SJCRH30 (cell line): ENCODE results near the gene NCL. TPM values are rescaled to one million over a fixed set of nuclear protein-coding genes. Genes with fewer than 3 reads are reported as not detected.
A peak's percentile ranks its signal among the peaks of the same experiment; 100 is the strongest.

Experiments used
- DNase-seq, 2 experiments: peaks; one replicate each; pipeline ENCODE4 v3.0.0-alpha.2; 2015 to 2020
- H3K27ac ChIP-seq: fragments of 250-450 bp; sonication (Bioruptor Pico); 2 replicates; pipeline ENCODE4 v1.5.1; 2020; ENCODE audit warnings: mild to moderate bottlenecking, moderate library complexity
- H3K27me3 ChIP-seq: fragments of 250-450 bp; sonication (Bioruptor Pico); 2 replicates; pipeline ENCODE4 v1.5.1; 2020; ENCODE audit warnings: mild to moderate bottlenecking, moderate library complexity
- H3K36me3 ChIP-seq: fragments of 250-450 bp; sonication (Bioruptor Pico); 2 replicates; pipeline ENCODE4 v1.5.1; 2020; ENCODE audit warnings: mild to moderate bottlenecking, moderate library complexity
- H3K4me1 ChIP-seq: fragments of 250-450 bp; sonication (Bioruptor Pico); 2 replicates; pipeline ENCODE4 v1.5.1; 2020; ENCODE audit warnings: mild to moderate bottlenecking, moderate library complexity
- H3K4me3 ChIP-seq: fragments of 250-450 bp; sonication (Bioruptor Pico); 2 replicates; pipeline ENCODE4 v1.5.1; 2020; ENCODE audit warnings: mild to moderate bottlenecking, moderate library complexity
- H3K9me3 ChIP-seq: fragments of 250-450 bp; sonication (Bioruptor Pico); replicated peaks from 2 replicates; pipeline ENCODE4 v1.5.1; 2020; ENCODE audit warnings: mild to moderate bottlenecking, moderate library complexity
- total RNA-seq: library from RNA; depleted of rRNA; stranded (reverse); fragments of >200 nt; shearing (Covaris generic); gene quantifications from 2 replicates; pipeline ENCODE4 v1.2.3, GENCODE V29; 2014

The NCL gene
- total RNA-seq, 1 experiment from 2014 or later, result 908 TPM

DNA sequence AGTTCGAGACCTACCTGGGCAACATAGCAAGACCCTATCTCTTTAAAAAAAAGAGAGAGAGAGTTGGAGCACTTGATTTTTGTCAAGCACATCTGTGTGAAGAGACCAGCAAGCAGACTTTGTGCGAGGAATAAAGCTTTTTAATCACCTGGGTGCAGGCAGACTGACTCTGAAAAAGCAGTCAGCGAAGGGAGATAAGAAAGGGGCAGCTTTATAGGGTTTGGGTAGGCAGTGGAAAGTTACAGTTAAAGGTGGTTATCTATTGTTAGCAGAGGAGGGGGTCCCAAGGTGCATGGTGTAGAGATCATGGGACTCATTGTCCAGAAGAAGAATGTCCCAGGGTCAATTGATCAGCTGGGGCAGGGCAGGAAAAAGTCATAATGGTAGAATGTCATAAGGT is 34.4 kb downstream of the NCL start:
- Histone ChIP-seq H3K4me1 (no peaks in the 10 kb centered on the region), H3K4me3 (no peak overlapping the region)

DNA sequence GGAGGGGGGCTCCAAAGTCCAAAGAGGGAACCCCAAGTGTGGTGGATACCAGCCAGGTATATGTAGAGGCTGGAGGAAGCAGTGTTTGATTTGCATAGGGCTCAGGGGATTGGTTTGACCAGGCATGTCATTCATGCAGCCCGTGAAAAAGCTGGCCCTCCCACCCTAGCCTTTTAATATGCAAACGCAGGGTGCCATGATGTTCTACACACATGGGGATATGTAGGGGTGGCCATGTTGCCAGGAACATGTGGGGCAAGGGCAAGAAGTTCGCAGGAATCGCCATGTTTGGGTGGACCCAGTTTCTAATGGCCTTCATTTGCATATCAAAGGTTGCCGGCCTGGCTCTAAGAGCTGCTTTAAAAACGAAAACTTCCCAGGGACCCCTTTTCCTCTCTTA is 35.1 kb downstream of the NCL start:
- Histone ChIP-seq H3K4me1 (no peaks in the 10 kb centered on the region), H3K27me3 (no peaks in the 10 kb centered on the region), H3K9me3 (peaks cover 8% of the 10 kb centered on the region; the same call in 1 of the 2 replicates), H3K27ac (no peak overlapping the region), H3K4me3 (no peak overlapping the region), H3K36me3 (no peaks in the 10 kb centered on the region)
- no peak for DNase-seq

More for the DNA sequence above, 34.4 kb downstream of the NCL start:
- no peak overlapping the region for H3K27ac ChIP-seq
- no peaks in the 10 kb centered on the region for H3K36me3 ChIP-seq
- no peak for DNase-seq
- no peaks in the 10 kb centered on the region for H3K27me3 ChIP-seq
- H3K9me3 ChIP-seq, result peaks cover 8% of the 10 kb centered on the region; the same call in 1 of the 2 replicates

DNA sequence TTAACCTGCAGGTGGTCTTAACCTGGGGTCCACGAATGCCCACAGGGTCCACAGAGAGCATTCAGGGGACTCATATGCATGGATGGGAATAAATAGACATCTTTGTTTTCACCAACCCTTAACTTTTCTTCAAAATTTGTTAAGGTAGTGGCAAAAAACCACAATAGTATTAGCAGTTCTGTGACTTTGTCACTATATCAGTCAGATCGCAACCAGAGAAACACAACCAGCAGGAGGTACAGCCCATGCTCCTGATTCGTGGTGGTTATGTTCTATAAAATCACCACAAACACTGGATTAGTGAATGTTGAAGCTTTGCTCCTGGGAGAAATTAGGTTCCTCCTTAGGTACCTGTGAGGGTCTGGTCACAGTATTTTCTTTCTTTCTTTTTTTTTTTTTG is 37.2 kb downstream of the NCL start:
- no peak for DNase-seq
- no peaks in the 10 kb centered on the region for H3K36me3 ChIP-seq
- H3K4me3 ChIP-seq, result no peak overlapping the region
- H3K4me1 ChIP-seq, result no peaks in the 10 kb centered on the region
- H3K9me3 ChIP-seq, result peaks cover 8% of the 10 kb centered on the region; the same call in 1 of the 2 replicates
- H3K27me3 ChIP-seq, result no peaks in the 10 kb centered on the region; the same call in 1 of the 2 replicates
- H3K27ac ChIP-seq, result no peak overlapping the region

DNA sequence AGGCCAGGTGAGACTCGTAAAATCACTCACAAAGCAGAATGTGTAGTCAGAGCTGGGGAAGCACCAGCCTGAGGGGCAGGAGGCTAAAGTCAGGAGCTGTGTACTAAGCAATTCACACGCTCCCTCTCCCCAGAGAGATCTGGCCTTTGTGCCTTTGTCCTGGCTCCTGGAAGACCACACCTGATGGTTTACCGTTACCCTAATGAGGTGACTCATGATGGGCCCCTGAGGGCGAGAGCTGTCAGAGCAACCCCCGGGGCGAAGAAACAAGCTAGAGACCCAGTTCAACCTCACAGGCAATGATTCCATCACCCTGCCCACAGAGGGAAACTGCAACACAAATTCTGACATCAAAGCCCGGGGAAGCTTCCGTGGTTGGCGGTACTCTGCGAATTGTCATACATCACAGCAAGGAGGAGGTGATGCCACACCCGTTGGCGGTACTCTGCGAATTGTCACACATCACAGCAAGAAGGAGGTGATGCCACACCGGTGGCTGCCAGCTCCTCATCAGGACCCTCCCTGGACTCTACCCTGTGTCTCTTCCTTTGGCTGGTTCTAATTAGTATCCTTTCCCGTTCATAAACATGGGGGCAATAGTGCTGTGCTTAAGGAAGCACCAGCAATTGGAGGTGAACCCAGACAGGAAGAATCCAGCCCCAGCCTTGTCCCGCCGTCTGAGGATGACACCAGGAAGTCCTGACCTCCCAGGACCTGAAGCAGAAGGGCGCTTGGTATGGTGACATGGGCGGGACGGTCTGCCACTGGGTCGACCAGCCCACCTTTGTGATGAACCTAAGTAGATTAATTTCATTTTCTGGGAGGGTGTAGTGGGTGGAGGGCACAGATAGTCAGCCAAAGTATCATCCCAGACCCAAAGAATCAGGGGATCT is 38.2 kb downstream of the NCL start:
- no peaks in the 10 kb centered on the region; the same call in 1 of the 2 replicates for H3K27me3 ChIP-seq
- DNase-seq, result no peak
- H3K27ac ChIP-seq, result no peak overlapping the region
- H3K4me1 ChIP-seq, result no peaks in the 10 kb centered on the region
- H3K4me3 ChIP-seq, result no peak overlapping the region
- no peaks in the 10 kb centered on the region for H3K36me3 ChIP-seq
- H3K9me3 ChIP-seq, result 0 out of 2 replicates have a peak, but pooled peaks cover under 1% of the 10 kb centered on the region

DNA sequence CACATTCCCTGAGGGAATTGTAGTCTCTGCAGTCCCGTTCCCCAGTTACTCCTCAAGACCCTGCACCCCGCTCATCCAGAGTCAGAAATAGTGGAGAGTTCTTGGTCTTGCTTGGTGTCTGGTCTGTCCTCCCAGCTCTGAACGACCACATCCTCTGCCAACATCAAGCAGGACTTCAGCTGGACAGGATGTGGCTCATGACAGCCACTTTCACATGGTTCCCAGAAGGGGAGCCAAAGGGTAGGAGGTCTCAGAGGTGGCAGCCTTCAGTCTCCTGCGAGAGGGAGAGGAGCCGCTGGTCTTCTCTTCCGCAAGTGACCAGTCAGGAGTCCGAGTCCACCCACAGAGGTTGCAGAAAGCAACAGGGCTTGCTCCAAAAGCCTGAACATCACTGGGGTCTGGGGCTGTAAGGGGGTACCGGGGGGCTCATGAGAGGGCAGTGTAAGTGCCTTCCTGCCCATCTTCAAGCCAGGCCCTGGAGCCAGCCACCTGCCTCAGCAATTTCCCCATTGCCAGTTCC is 38.9 kb downstream of the NCL start:
- Histone ChIP-seq H3K4me3 (no peak overlapping the region), H3K27me3 (no peaks in the 10 kb centered on the region; the same call in 1 of the 2 replicates), H3K36me3 (no peaks in the 10 kb centered on the region), H3K9me3 (no peaks in the 10 kb centered on the region), H3K27ac (no peak overlapping the region), H3K4me1 (no peaks in the 10 kb centered on the region)
- no peak for DNase-seq

DNA sequence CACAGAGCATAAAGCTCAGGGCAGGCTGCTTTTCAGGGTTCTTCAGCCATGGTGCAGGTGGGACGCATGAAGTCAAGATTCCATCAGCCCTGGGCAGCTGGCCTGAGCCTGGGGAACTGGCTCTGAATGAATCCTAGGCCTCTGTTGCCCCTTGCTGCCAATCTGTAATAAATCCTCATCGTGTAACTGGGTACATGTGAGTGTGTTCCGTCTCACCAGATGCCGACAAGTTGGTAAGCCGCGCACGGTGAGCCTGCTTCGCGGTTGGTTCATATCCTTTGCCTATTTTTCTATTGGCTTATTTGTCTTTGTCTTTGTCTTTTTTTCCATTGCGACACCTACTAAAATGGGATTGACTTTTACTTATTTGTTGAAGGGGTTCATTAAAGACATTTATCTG is 41.1 kb downstream of the NCL start:
- Histone ChIP-seq H3K4me3 (no peak overlapping the region), H3K27ac (no peak overlapping the region)
- DNase-seq, result no peak

DNA sequence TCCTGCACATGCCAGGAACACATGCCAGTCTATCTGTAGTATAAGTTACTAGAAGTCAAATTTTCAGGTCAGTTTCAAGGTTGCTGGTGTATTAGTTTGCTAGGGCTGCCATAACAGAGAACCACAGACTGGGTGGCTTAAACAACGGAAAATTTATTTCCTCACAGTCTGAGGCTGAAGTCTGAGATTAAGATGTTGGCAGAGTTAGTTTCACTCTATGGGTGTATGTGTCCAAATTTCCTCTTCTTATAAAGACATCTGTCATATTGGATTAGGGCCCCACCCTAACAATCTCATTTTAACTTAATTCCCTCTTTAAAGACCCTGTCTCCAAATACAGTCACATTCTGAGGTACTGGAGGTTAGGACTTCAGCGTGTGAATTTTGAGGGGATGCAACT is 42.2 kb downstream of the NCL start:
- DNase-seq, result no peak

More for the DNA sequence above, 41.1 kb downstream of the NCL start:
- H3K4me1 ChIP-seq, result no peaks in the 10 kb centered on the region
- H3K36me3 ChIP-seq, result no peaks in the 10 kb centered on the region
- no peaks in the 10 kb centered on the region for H3K9me3 ChIP-seq
- peaks cover 13% of the 10 kb centered on the region; the same call in 1 of the 2 replicates for H3K27me3 ChIP-seq

DNA sequence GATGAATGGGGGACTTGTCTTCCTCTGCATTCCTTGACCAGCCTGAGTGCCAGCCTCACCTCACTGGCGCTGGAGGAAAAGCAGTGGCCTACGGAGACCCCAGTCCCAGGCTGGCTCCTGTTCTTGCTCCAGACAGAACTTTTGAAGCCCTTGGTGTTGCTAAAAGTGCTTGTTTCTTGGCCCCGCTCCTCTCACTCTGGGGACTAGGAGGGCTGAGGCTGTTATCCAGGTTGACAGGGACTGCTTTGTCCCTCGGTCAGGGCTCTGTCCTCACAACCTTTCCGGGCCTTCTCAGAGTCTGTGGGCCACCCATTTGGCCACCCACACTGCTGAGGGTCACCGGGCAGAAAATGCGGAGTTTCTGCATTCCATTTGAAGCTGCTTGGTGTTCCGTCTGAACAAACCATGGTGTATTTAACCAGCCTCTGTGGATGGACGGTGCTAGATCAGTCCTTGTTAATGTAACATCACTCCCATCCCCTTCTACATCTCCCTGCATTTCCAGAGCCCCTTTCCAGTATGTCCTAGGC is 43.2 kb downstream of the NCL start:
- H3K9me3 ChIP-seq, result no peaks in the 10 kb centered on the region
- H3K36me3 ChIP-seq, result no peaks in the 10 kb centered on the region
- H3K27ac ChIP-seq, result no peak overlapping the region
- H3K27me3 ChIP-seq, result peaks cover 13% of the 10 kb centered on the region
- H3K4me1 ChIP-seq, result no peaks in the 10 kb centered on the region
- no peak for DNase-seq
- H3K4me3 ChIP-seq, result no peak overlapping the region

More for the DNA sequence above, 42.2 kb downstream of the NCL start:
- H3K27me3 ChIP-seq, result peaks cover 13% of the 10 kb centered on the region
- H3K4me3 ChIP-seq, result no peak overlapping the region
- H3K4me1 ChIP-seq, result no peaks in the 10 kb centered on the region
- no peaks in the 10 kb centered on the region for H3K9me3 ChIP-seq
- H3K36me3 ChIP-seq, result no peaks in the 10 kb centered on the region
- no peak overlapping the region for H3K27ac ChIP-seq

DNA sequence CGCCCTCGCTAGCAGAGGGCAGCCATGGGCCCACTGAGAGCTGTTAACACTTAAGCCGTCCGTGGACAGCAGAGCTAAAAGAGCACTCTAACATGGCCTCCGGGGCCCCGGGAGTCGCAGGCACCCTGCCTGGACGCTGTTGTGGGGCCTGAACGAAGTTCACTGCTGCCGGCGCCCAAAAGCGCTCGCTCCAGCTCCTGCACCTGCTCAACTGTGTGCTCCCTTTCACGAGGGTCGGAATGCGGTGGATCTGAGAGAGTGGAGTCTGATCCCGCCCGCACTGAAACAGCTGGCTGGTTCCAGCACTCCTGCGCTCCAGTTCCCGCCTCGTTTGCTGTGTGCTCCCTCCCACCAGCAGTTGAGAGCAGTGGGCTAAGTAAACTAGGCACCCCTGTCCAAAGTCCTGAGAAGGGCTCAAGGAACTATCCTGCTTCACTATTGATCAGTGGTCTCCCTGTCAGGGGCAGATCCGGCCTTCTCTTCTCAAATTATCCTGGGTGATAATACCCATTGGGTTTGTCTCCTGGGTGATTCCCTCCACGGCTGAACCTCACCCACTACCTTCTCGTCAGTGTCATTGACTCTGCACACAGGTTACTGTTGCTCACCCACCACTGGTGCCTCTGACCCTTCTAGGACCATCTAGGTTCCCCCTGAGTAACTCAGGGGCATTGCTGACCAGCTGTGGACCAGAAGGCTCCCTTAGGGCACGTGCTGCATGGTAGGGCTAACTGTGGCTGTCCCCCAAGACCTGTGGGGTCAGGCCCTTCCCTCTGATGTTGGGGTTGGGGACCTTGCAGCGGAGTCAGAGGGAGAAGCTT is 45.3 kb downstream of the NCL start:
- H3K36me3 ChIP-seq, result no peaks in the 10 kb centered on the region
- peak; percentile 43 to 60 for DNase-seq
- H3K27ac ChIP-seq, result no peak overlapping the region
- H3K9me3 ChIP-seq, result 0 out of 2 replicates have a peak, but pooled peaks cover 3% of the 10 kb centered on the region
- no peak overlapping the region for H3K4me3 ChIP-seq
- H3K27me3 ChIP-seq, result peaks cover 13% of the 10 kb centered on the region
- no peaks in the 10 kb centered on the region for H3K4me1 ChIP-seq

DNA sequence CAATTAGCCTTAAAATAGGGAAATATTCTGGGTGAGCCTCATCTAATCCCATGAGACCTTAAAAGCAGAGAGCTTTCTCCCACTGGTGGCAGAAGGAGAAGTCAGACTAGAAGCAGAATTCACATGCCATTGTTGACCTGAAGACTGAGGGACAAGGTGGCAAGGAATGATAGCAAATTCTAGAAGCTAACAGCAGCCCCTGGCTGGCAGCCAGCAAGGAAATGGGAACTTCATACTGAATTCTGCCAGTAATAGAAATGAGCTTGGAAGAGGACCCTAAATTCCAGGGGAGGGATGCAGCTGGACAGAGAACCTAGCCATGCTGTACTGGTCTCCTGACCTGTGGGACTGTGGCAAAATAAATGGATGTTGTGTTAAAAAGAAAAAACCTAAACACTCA is 49.3 kb downstream of the NCL start:
- no peaks in the 10 kb centered on the region for H3K4me1 ChIP-seq
- no peak for DNase-seq
- peaks cover 7% of the 10 kb centered on the region; the same call in 1 of the 2 replicates for H3K9me3 ChIP-seq
- no peak overlapping the region for H3K27ac ChIP-seq
- no peaks in the 10 kb centered on the region for H3K36me3 ChIP-seq
- no peak overlapping the region for H3K4me3 ChIP-seq
- peaks cover 13% of the 10 kb centered on the region for H3K27me3 ChIP-seq

DNA sequence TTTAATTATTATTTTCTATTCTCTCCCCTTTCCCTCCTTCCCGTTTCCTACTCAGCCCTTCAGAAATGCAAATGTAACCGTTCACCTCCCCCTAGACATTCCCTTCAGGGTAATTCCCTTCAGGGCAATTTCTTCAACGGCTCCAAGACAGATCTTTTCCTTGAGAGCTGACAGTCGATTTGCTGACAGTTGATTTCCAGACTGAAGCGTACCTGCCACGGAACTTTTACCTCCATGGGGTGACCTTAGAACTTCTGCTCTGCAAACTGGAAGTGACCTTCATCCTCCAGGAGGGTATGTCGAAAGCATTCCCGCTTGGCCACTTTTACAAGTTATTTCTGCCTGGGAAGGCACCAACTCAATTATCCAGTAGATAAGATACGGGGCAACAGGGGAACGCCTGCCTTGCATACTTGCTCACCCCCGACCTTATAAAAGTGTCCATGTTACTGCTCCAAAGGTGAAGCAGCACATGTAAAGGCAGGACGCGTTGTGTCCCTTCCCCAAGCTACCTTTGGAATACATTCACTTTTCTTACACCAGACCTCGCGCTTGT is 50.3 kb downstream of the NCL start:
- no peak overlapping the region for H3K4me3 ChIP-seq
- H3K4me1 ChIP-seq, result no peaks in the 10 kb centered on the region
- no peak overlapping the region for H3K27ac ChIP-seq
- no peak for DNase-seq
- H3K27me3 ChIP-seq, result peaks cover 7% of the 10 kb centered on the region
- peaks cover 8% of the 10 kb centered on the region; the same call in 1 of the 2 replicates for H3K9me3 ChIP-seq
- no peaks in the 10 kb centered on the region for H3K36me3 ChIP-seq

DNA sequence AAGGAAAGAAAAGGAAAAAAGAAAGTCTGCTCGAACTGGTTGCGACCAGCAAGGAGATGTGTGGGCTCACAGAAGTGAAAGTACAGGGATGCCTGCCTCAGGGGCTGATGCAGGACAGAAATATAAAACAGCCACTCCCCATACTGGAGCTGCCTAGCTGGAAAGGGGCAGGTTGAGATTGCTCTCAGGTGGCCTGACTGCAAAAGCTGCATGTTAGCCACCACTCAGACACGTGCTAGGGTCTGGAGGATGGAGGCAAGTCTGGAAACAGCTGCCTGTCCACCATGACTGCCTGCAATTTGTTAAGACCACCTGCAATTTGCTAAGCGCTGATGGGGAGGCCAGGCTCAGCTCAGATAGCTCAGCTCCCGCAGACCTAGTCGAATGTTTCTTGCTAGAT is 50.8 kb downstream of the NCL start:
- Histone ChIP-seq H3K36me3 (no peaks in the 10 kb centered on the region), H3K4me1 (no peaks in the 10 kb centered on the region), H3K9me3 (peaks cover 8% of the 10 kb centered on the region; the same call in 1 of the 2 replicates), H3K27ac (no peak overlapping the region), H3K4me3 (no peak overlapping the region), H3K27me3 (peaks cover 1% of the 10 kb centered on the region)
- DNase-seq, result no peak

DNA sequence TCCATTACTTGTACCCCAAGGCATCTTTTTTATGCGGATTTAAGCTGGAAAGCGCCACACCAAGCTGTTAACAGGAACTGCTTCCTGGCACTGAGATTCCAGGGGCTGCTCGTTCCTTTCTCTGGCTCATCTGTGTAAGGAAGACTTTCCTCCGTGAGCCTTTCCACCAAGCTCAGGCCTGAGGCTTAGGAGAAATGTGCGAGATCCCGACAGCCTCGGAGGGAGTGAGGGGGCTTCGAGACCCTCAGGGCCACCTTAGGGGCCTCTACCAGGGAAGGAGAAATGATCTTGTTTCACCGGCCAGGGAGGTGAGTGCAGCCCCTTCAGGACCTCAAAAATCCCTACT is 51.7 kb downstream of the NCL start:
- Histone ChIP-seq H3K27me3 (no peaks in the 10 kb centered on the region; the same call in 1 of the 2 replicates), H3K4me3 (peak overlapping the region; percentile 71), H3K36me3 (no peaks in the 10 kb centered on the region), H3K9me3 (peaks cover 8% of the 10 kb centered on the region; the same call in 1 of the 2 replicates), H3K27ac (no peak overlapping the region), H3K4me1 (no peaks in the 10 kb centered on the region)
- no peak for DNase-seq
